NCI-H2107 treated with DMSO at 0.1 percent for 48 hours (cell line): ENCODE data around the gene ISG15.
"Not testable (repeated sequence)": the region's sequence is repeated elsewhere in the genome, so short reads cannot be mapped to it uniquely, and the experiment has no call there.

ENCODE experiments used
- DNase-seq: peaks from one replicate; lab custom pipeline; 2025; ENCODE audit not compliant: unreplicated experiment; lab: John Stamatoyannopoulos, UW

Gene ISG15

DNA sequence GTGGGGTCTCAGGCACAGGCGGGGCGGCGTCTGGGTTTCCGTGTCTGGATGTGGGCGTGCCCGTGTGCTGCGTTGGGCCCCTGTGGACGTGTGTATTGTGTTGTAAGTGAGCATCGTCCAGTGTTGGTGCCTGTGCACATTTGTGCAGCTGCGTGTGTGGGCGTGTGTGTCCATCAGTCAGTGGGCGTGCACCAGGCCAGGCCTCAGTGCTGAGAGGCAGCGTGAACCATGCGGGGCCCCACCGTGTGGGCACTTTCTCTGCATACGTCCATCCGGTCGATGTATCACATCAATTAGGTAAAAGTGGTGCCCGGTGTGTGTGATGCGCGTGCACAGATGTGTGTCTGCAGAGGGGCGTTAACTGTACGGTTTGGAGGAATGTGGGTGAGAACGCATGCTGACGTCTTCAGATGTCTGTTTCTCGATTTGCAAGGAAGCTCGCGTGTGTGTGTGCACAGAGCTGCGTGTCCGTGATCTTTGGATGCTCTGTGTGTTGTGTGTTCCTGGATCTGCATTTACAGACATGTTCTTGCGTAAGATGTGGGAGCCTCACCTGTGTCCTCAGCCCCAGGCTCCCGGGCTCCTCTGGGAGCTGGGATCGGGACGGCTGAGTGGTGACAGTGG is 31.3 kb downstream of the ISG15 start:
- DNase-seq = no peak

DNA sequence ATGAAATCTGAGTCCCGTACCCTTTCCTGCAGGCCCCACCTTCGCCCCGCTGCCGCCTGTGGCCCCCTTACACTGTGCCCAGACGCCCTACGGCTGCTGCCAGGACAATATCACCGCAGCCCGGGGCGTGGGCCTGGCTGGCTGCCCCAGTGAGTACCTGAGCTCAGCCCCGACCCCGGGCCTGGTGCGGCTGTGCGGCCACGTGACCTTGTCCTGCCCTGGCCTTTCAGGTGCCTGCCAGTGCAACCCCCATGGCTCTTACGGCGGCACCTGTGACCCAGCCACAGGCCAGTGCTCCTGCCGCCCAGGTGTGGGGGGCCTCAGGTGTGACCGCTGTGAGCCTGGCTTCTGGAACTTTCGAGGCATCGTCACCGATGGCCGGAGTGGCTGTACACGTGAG is 31.8 kb downstream of the ISG15 start:
- no peak for DNase-seq

DNA sequence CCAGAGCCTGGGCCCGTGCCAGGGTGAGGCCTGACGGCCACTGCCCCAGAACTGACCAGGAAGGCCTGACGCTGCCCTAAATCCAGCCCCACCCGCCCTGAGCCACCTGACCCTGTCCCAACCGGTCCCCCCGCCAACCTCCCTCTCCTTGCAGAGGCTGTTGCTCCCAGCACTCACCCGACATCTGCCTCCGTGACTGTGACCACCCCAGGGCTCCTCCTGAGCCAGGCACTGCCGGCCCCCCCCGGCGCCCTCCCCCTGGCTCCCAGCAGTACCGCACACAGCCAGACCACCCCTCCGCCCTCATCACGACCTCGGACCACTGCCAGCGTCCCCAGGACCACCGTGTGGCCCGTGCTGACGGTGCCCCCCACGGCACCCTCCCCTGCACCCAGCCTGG is 32.9 kb downstream of the ISG15 start:
- no peak for DNase-seq

DNA sequence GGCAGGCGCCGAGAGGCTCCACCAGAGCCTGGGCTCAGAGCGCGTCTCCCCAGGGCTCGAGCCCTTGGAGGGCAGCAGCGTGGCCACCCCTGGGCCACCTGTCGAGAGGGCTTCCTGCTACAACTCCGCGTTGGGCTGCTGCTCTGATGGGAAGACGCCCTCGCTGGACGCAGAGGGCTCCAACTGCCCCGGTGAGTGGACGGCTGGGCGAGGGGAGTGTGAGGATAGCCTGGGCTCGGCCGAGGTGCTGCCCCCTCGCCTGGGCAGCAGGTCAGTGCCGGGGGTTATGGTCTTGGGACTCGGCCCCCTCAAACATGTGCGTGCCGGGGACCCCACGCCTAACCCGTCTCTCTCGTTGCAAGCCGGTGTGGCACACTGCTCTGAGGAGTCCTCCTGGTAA is 33.5 kb downstream of the ISG15 start:
- DNase-seq = no peak

DNA sequence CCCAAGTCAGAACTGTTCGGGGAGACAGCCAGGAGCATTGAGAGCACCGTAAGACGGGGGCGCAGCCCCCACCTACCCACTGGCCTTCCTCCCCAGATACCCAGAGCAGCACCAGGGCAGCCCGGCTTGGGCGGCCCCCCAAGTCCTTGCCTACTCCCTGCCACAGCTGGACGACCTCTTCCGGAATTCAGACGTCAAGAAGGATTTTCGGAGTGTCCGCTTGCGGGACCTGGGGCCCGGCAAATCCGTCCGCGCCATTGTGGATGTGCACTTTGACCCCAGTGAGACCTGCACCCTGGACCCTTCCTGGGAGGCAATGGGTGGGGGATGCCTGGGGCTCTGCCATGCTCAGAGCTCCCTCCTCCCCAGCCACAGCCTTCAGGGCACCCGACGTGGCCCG is 34.1 kb downstream of the ISG15 start:
- no peak for DNase-seq

DNA sequence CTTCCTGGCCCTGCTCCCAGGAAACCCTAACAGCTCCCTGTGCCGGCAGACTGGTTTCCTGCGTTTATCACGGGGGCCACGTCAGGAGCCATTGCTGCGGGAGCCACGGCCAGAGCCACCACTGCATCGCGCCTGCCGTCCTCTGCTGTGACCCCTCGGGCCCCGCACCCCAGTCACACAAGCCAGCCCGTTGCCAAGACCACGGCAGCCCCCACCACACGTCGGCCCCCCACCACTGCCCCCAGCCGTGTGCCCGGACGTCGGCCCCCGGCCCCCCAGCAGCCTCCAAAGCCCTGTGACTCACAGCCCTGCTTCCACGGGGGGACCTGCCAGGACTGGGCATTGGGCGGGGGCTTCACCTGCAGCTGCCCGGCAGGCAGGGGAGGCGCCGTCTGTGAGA is 34.7 kb downstream of the ISG15 start:
- DNase-seq = no peak

DNA sequence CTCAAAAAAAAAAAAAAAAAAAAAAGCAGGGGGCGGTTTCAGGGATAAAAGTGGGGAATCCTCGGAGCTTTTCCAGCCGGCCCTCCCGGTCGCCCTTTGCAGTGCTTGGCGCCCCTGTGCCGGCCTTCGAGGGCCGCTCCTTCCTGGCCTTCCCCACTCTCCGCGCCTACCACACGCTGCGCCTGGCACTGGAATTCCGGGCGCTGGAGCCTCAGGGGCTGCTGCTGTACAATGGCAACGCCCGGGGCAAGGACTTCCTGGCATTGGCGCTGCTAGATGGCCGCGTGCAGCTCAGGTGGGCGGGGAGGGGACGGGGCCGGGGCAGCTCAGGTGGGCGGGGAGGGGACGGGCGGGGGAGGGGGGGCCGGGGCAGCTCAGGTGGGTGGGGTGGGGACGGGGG is 35.5 kb downstream of the ISG15 start:
- DNase-seq = no peak

DNA sequence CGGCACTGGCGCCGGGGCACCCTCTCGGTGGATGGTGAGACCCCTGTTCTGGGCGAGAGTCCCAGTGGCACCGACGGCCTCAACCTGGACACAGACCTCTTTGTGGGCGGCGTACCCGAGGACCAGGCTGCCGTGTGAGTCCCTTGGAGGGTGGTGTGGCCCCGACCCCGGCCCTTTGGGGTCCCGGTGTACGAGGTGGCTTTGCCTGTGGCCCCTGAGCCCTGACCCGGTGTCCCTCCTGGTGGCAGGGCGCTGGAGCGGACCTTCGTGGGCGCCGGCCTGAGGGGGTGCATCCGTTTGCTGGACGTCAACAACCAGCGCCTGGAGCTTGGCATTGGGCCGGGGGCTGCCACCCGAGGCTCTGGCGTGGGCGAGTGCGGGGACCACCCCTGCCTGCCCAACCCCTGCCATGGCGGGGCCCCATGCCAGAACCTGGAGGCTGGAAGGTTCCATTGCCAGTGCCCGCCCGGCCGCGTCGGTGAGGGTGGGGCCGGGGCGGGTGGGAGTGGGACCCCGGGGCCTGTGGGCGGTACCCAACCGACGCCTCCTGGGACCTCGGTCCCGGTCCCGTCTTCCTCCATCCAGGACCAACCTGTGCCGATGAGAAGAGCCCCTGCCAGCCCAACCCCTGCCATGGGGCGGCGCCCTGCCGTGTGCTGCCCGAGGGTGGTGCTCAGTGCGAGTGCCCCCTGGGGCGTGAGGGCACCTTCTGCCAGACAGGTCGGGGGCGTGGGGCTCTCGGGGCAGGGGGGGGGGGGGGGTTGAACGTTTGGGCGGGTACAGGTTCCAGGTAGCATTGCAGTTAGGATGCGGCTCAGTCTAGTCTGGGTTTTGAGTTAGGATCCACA is 36.2 kb downstream of the ISG15 start:
- DNase-seq = no peak

DNA sequence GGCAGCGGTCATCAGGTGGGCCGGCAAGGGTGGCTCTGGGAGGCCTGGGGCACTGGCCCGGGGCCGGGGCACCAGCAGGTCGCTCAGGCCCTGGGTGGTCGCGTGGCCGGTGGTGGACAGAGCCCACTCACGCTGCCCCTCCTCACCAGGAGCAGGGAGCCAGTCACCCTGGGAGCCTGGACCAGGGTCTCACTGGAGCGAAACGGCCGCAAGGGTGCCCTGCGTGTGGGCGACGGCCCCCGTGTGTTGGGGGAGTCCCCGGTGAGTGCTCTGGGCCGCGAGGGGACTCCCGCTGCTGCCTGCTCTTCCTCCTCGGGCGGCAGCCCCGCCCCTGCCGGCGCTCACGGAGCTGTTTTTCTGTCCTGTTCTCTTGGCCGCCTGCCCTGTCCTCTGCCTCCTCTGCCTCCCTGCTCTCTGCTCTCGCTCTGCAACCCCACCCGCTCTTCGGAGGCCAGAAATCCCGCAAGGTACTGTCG is 37.3 kb downstream of the ISG15 start:
- no peak for DNase-seq

DNA sequence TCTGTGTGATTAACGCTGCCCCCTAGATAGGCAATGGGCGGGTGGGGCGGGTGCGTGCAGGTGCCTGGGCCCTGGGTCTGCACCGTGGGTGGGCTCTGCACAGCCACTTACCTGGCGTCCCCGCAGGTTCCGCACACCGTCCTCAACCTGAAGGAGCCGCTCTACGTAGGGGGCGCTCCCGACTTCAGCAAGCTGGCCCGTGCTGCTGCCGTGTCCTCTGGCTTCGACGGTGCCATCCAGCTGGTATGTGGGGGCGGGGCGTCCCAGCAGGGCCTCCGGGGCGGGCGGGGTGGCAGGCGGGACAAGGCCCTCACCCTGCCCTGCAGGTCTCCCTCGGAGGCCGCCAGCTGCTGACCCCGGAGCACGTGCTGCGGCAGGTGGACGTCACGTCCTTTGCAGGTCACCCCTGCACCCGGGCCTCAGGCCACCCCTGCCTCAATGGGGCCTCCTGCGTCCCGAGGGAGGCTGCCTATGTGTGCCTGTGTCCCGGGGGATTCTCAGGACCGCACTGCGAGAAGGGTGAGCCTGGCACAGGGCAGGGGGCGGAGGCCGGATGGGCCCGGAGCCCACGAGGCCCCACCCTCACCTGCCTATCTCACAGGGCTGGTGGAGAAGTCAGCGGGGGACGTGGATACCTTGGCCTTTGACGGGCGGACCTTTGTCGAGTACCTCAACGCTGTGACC is 38.0 kb downstream of the ISG15 start:
- DNase-seq = no peak

DNA sequence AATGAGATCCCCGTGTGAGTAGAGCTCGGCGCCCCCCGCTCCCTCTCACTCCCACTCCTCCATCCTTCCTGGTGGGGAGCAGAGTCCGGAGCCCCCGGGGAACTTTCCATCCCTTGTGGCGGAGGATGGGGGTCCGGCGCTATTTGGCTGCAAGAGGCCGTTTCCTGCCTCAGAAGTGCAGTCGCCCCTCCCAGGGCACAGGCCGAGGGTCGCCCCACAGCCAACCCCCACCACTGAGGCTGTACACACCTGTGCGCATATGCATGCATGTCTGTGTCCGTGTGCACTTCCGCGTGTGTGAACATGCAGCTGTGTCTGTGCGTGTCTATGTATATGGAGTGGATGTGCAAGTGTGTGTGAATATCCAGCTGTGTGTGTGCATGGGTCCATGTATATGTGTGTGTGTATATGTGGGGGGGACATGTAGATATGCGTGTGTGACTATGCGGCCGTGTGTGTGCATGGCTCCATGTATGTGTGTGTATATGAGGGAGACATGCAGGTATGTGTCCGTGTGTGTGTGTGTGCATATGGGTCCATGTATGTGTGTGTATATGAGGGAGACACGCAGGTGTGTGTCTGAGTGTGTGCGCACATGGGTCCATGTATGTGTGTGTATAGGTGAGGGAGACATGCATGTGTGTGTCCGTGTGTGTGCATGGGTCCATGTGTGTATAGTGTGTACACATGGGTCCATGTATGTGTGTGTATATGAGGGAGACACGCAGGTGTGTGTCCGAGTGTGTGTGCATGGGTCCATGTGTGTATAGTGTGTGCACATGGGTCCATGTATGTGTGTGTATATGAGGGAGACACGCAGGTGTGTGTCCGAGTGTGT is 38.9 kb downstream of the ISG15 start:
- no peak for DNase-seq

DNA sequence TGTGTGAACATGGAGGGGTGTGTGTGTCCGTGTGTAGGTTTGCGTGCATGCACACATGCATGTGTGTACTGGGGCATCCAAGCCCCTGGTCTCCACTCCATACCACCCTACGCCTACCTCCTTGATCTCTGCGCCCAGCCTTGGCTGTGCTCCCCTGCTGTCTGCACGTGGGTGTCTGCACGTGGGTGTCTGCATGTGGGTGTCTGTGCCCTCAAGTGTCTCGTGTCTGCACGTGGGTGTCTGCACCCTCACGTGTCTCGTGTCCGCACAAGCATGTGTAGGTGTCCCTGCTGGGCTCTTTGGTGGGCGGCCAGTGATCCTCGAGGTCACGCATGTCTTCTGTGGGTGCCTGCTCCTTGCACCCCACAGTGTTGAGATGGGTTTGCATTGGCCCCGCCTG is 39.7 kb downstream of the ISG15 start:
- no peak for DNase-seq

DNA sequence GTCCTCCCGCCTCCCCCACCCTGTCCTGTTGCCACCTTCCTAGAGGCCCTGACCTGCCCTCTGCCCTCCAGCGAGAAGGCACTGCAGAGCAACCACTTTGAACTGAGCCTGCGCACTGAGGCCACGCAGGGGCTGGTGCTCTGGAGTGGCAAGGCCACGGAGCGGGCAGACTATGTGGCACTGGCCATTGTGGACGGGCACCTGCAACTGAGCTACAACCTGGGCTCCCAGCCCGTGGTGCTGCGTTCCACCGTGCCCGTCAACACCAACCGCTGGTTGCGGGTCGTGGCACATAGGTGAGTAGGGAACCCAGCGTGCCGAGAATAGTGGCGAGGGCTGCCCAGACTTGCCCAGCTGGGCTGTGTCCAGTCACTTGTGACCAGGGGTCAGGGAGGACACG is 40.4 kb downstream of the ISG15 start:
- DNase-seq = no peak

DNA sequence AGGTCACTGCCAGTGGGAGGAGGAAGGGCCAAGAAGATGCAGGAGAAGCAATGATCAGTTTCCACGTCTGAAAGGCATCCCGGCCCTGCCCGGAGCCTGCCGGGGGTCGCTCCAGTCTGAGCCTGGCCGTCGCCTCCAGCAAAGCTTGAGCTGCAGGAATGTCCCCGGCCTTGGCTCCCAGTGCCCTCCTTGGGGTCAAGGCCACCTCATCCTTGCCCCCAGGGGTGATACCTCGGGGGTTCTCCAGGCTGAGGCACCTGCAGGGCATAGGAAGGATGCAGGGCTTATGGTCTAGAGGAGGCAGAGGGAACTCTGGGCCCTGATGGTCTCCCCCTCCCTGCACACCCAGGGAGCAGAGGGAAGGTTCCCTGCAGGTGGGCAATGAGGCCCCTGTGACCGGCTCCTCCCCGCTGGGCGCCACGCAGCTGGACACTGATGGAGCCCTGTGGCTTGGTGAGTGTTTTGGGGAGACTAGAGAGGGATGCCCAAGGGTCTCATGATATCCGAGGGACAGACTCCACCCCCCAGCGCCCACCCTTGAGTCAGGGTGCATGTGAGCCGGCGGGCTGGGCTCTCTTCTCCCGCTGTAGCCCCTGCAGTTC is 40.9 kb downstream of the ISG15 start:
- no peak for DNase-seq

DNA sequence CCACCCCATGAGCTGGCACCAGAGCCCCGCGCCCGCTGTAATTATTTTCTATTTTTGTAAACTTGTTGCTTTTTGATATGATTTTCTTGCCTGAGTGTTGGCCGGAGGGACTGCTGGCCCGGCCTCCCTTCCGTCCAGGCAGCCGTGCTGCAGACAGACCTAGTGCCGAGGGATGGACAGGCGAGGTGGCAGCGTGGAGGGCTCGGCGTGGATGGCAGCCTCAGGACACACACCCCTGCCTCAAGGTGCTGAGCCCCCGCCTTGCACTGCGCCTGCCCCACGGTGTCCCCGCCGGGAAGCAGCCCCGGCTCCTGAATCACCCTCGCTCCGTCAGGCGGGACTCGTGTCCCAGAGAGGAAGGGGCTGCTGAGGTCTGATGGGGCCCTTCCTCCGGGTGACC is 41.7 kb downstream of the ISG15 start:
- DNase-seq = no peak

DNA sequence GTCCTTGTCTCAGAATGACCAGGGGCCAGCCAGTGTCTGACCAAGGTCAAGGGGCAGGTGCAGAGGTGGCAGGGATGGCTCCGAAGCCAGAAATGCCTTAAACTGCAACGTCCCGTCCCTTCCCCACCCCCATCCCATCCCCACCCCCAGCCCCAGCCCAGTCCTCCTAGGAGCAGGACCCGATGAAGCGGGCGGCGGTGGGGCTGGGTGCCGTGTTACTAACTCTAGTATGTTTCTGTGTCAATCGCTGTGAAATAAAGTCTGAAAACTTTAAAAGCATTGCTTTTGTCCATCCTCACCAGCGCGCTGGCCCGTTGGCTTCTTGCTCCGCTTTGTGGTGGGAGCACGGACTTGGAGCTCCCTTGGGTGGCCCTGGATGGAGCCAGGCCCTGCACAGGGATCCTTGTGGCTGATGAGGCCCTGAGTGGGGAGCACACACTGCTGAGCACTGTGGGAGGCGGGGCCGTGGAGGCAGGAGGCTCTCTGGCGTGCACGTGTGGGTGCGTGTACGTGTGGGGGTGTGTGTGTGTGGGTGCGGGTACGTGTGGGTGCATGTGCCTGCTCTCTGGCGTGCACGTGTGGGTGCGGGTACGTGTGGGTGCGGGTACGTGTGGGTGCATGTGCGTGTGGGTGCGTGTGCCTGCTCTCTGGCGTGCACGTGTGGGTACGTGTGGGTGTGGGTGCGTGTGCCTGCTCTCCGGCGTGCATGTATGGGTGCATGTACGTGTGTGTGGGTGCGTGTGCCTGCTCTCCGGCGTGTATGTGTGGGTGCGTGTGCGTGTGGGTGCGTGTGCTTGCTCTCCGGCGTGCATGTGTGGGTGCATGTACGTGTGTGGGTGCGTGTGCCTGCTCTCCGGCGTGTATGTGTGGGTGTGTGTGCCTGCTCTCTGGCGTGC is 42.8 kb downstream of the ISG15 start:
- no peak for DNase-seq

DNA sequence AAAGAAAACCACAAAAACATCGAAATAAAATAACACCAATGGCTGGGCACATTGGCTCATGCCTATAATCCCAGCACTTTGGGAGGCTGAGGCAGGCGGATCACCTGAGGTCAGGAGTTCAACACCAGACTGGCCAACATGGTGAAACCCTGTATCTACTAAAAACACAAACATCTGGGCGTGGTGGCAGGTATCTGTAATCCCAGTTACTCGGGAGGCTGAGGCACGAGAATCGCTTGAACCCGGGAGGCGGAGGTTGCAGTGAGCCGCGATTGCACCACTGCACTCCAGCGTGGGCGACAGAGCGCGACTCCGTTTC is 44.4 kb downstream of the ISG15 start:
- DNase-seq = not testable (repeated sequence)

DNA sequence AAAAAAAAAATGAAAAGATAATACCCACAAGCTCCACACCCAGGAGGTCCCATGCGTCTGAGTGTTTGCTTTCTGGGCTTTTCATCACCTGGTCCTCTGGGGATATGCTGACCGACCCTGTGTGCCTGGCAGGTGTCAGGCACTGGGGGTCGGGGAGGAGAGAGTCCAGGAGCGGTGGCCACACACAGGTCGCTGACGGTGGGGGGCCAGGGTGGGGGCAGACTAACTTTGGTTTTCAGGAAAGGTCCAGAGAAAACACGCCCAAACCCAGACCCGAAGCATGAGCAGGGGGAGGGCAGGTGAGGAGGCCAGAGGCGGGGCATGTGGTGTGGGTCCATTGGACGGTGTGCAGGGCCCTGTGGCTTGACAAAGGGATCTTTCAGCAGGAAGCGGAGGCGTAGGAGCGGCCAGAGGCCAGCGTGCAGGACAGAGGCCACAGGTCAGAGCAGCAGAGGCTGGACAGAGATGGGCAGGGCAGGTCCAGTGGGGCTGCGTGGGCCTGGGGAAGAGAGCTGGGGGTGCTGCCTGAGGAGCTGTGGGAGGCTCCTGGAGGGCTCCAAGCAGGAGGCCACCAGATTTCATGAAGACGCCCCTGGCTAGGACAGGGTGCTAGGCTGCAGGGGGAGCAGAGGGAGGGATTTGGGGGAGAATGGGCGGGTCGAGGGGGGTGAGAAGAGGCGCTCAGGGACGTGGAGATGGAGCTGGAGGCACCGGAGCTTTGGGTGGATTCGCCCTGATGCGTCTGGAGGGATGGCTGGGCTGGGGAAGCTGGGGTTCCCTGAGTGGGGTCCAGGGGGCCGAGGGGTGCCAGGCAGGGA is 45.0 kb downstream of the ISG15 start:
- DNase-seq = no peak

DNA sequence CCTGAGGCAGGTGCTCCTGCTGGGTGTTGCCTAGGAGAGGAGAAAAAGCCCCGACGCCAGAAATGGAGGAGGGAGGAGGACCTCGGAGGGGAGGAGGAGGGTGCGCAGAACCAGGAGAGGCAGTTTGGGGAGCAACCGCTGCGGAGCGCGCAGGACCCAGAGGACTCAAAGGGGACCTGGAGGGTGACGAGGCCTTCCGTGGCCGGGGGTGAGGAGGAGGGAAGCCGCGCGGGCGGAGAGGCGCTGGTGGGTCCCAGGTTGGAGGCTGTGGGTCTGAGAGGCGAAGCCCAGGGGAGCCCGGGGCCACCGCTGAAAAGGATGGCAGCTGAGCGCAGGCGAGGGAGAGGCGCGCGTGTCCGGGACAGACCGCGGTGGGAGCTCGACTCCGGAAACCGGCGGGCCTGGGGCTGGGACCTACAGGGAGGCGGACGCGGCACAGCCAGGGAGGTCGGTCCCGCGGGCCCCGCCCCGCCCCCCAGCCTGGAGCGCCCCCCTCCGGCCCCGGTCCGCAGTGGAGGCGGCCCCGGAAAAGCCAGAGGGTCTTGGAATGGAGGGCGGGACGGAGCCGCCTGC is 45.7 kb downstream of the ISG15 start:
- DNase-seq = no peak
